ENCODE data around the gene LCP1.
A peak's percentile ranks its signal among the peaks of the same experiment; 100 is the strongest.

Gene LCP1

DNA sequence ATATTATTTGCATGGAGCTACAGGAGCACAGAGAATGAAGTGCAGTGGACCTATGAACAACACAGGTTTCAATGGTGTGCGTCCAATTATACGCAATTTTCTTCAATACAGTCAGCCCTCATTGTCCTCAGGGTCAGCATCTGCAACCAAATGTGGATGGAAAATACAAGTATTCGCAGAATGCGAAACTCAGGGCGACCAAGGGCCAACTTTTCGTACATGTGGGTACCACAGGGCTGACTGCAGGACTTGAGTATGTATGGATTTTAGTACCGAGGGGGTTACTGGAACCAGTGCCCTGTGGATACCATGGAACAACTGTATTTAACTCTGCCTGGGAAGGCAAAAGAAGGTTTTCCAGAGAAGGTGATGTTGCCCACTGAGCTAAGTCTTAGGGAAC, 10.2 kb downstream of the LCP1 start:
- peak overlapping the region; percentile 52 for H3K27ac ChIP-seq (ENCODE audit: low read depth, low read length, poor library complexity, severe bottlenecking)
- peak overlapping the region; percentile 21 for H3K4me3 ChIP-seq (ENCODE audit: low read depth, low read length, poor library complexity, severe bottlenecking)
- no peak overlapping the region for H3K9ac ChIP-seq (ENCODE audit: low read length)
- peaks cover 92% of the 10 kb centered on the region for H3K36me3 ChIP-seq (ENCODE audit: insufficient read depth, low read length)
- H3K27me3 ChIP-seq (ENCODE audit: insufficient read depth, low read length) = no peaks in the 10 kb centered on the region
- peak overlapping the region; percentile 57 for H3K4me2 ChIP-seq (ENCODE audit: low read length)
- H3K79me2 ChIP-seq (ENCODE audit: insufficient read depth, low read length) = peaks cover 100% of the 10 kb centered on the region
- H2AFZ ChIP-seq (ENCODE audit: low read length) = no peak overlapping the region
- H3F3A ChIP-seq (ENCODE audit: insufficient read depth, low read length) = peaks cover 3% of the 10 kb centered on the region; the same call in 1 of the 2 replicates
- peaks cover 13% of the 10 kb centered on the region for H4K20me1 ChIP-seq (ENCODE audit: insufficient read depth, low read length)
- peaks cover 100% of the 10 kb centered on the region for H3K4me1 ChIP-seq (ENCODE audit: insufficient read depth, low read length, severe bottlenecking)
- H3K9me3 ChIP-seq (ENCODE audit: low read length) = no peaks in the 10 kb centered on the region
- TF ChIP-seq, protein P1, sequence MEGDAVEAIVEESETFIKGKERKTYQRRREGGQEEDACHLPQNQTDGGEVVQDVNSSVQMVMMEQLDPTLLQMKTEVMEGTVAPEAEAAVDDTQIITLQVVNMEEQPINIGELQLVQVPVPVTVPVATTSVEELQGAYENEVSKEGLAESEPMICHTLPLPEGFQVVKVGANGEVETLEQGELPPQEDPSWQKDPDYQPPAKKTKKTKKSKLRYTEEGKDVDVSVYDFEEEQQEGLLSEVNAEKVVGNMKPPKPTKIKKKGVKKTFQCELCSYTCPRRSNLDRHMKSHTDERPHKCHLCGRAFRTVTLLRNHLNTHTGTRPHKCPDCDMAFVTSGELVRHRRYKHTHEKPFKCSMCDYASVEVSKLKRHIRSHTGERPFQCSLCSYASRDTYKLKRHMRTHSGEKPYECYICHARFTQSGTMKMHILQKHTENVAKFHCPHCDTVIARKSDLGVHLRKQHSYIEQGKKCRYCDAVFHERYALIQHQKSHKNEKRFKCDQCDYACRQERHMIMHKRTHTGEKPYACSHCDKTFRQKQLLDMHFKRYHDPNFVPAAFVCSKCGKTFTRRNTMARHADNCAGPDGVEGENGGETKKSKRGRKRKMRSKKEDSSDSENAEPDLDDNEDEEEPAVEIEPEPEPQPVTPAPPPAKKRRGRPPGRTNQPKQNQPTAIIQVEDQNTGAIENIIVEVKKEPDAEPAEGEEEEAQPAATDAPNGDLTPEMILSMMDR (IDR thresholded peaks at IDR 0.05; ENCODE audit: low read length) = no peak
- no peak for TF ChIP-seq EZH2 (IDR thresholded peaks at IDR 0.05; ENCODE audit: borderline replicate concordance, low read length)
- no peaks in the 10 kb centered on the region for H3K9me2 ChIP-seq (ENCODE audit: low read depth, low read length)

DNA sequence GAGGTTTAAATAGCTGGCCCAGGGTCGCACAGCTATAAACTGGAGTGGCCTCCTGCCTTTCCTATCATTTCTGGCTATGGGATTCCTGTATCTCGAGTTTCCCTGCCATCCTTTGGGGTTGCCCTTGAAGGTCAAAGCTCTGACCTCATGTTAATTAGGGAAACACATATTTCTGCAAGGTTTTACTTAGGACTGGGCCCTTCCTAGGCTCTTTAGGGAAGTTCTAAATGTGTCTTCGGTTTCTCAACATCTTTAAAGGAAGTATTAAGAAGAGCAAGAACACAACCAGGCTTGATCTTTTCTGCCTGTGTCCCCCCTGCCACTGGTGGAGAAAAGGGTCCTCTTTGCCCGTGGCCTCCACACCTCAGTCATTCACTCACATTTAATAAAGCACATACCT, 10.8 kb downstream of the LCP1 start:
- Histone ChIP-seq H3K4me2 (ENCODE audit: low read length) (peak overlapping the region; percentile 57), H4K20me1 (ENCODE audit: insufficient read depth, low read length) (peaks cover 8% of the 10 kb centered on the region), H3K9me2 (ENCODE audit: low read depth, low read length) (no peaks in the 10 kb centered on the region), H3K79me2 (ENCODE audit: insufficient read depth, low read length) (peaks cover 100% of the 10 kb centered on the region), H3K27me3 (ENCODE audit: insufficient read depth, low read length) (no peaks in the 10 kb centered on the region), H3K4me3 (ENCODE audit: low read depth, low read length, poor library complexity, severe bottlenecking) (peak overlapping the region; percentile 21), H3K27ac (ENCODE audit: low read depth, low read length, poor library complexity, severe bottlenecking) (peak overlapping the region; percentile 52), H3K36me3 (ENCODE audit: insufficient read depth, low read length) (peaks cover 88% of the 10 kb centered on the region), H3K9ac (ENCODE audit: low read length) (no peak overlapping the region), H3K4me1 (ENCODE audit: insufficient read depth, low read length, severe bottlenecking) (peaks cover 100% of the 10 kb centered on the region), H2AFZ (ENCODE audit: low read length) (no peak overlapping the region), H3K9me3 (ENCODE audit: low read length) (no peaks in the 10 kb centered on the region), H3F3A (ENCODE audit: insufficient read depth, low read length) (peaks cover 2% of the 10 kb centered on the region; the same call in 1 of the 2 replicates)
- no peak for TF ChIP-seq EZH2 (IDR thresholded peaks at IDR 0.05; ENCODE audit: borderline replicate concordance, low read length)
- TF ChIP-seq, protein P1 (IDR thresholded peaks at IDR 0.05; ENCODE audit: low read length) = no peak

- Histone ChIP-seq H3K9ac (ENCODE audit: low read length) (no peak overlapping the region), H2AFZ (ENCODE audit: low read length) (no peak overlapping the region), H3F3A (ENCODE audit: insufficient read depth, low read length) (no peaks in the 10 kb centered on the region), H3K4me3 (ENCODE audit: low read depth, low read length, poor library complexity, severe bottlenecking) (peak overlapping the region; percentile 21), H4K20me1 (ENCODE audit: insufficient read depth, low read length) (peaks cover 3% of the 10 kb centered on the region; the same call in 1 of the 2 replicates), H3K9me3 (ENCODE audit: low read length) (no peaks in the 10 kb centered on the region), H3K4me2 (ENCODE audit: low read length) (peak overlapping the region; percentile 57), H3K27me3 (ENCODE audit: insufficient read depth, low read length) (no peaks in the 10 kb centered on the region), H3K36me3 (ENCODE audit: insufficient read depth, low read length) (peaks cover 83% of the 10 kb centered on the region), H3K79me2 (ENCODE audit: insufficient read depth, low read length) (peaks cover 100% of the 10 kb centered on the region), H3K4me1 (ENCODE audit: insufficient read depth, low read length, severe bottlenecking) (peaks cover 100% of the 10 kb centered on the region), H3K27ac (ENCODE audit: low read depth, low read length, poor library complexity, severe bottlenecking) (peak overlapping the region; percentile 52), H3K9me2 (ENCODE audit: low read depth, low read length) (no peaks in the 10 kb centered on the region)
- TF ChIP-seq, protein P1 (IDR thresholded peaks at IDR 0.05; ENCODE audit: low read length) = peak; percentile 23; the same call in 1 of the 2 replicates
- no peak for TF ChIP-seq EZH2 (IDR thresholded peaks at IDR 0.05; ENCODE audit: borderline replicate concordance, low read length)
These were observed 11.3 kb downstream of the LCP1 start for GRCh38 chr13:46170687-46171086.
